ENCODE results near the gene PEX5L.

The PEX5L gene

DNA sequence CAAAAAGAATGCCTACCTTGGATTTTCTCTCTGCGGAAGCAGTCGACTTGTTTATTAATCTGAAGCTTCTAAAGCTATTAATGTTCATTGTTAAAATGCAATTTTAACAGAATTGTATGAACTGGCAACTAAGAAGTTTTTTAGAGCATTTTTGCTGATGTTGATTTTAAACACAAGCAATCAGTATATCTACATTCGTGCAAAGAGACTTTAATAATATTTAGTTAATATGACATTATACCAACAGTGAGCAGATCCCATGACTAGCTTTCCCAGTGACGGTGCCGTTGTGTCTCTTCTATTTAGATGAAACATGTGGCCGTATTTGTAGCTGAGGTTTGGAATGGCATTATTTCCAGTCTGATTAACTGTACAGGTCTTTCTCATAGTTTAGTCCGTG, 88.0 kb downstream of the PEX5L start:
- H2AFZ ChIP-seq (ENCODE audit: low read depth, low read length, severe bottlenecking), result no peak overlapping the region
- no peaks in the 10 kb centered on the region for H3K36me3 ChIP-seq (ENCODE audit: low read length)
- no peaks in the 10 kb centered on the region for H3K79me2 ChIP-seq (ENCODE audit: insufficient read depth, low read length)
- no peaks in the 10 kb centered on the region for H3K9me2 ChIP-seq (replicated peaks; ENCODE audit: insufficient read depth, low read length)
- H3K4me3 ChIP-seq (ENCODE audit: insufficient read depth, low read length, poor library complexity, severe bottlenecking), result no peak overlapping the region
- H3K27ac ChIP-seq (ENCODE audit: low read depth, low read length), result no peak overlapping the region
- no peaks in the 10 kb centered on the region for H3K9me3 ChIP-seq (ENCODE audit: insufficient read depth, low read length)
- no peaks in the 10 kb centered on the region for H3K27me3 ChIP-seq (ENCODE audit: low read length)
- H3K4me2 ChIP-seq (ENCODE audit: low read depth, low read length, poor library complexity, severe bottlenecking), result no peak overlapping the region
- no peaks in the 10 kb centered on the region for H4K20me1 ChIP-seq (ENCODE audit: low read depth, low read length)
- H3K9ac ChIP-seq (ENCODE audit: low read length), result no peak overlapping the region
- TF ChIP-seq EZH2phosphoT487 (conservative IDR thresholded peaks at IDR 0.05; ENCODE audit: low read length), result no peak
- TF ChIP-seq, protein P1, sequence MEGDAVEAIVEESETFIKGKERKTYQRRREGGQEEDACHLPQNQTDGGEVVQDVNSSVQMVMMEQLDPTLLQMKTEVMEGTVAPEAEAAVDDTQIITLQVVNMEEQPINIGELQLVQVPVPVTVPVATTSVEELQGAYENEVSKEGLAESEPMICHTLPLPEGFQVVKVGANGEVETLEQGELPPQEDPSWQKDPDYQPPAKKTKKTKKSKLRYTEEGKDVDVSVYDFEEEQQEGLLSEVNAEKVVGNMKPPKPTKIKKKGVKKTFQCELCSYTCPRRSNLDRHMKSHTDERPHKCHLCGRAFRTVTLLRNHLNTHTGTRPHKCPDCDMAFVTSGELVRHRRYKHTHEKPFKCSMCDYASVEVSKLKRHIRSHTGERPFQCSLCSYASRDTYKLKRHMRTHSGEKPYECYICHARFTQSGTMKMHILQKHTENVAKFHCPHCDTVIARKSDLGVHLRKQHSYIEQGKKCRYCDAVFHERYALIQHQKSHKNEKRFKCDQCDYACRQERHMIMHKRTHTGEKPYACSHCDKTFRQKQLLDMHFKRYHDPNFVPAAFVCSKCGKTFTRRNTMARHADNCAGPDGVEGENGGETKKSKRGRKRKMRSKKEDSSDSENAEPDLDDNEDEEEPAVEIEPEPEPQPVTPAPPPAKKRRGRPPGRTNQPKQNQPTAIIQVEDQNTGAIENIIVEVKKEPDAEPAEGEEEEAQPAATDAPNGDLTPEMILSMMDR (IDR thresholded peaks at IDR 0.05; ENCODE audit: insufficient read depth, low read length, poor library complexity, severe bottlenecking), result no peak
- no peaks in the 10 kb centered on the region for H3F3A ChIP-seq (ENCODE audit: insufficient read depth)

DNA sequence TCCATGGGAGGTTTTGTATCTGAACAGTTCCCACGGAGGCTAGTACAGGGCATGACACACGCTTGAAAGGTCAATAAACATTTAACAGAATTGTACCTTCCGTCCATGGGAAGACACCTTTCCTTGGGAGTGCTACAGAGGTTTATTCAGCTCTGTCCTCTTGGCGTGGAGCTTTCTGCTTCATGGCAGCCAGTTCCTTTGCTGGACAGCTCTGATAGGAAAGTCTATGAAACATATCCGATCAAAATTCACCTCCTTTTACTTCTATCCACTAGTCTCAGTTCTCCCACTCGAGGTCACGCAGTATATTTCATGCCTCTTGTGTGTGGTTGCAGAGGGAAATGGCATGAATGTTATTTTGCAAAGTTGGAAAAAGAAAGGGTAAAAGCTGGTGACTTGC, 91.2 kb downstream of the PEX5L start:
- Histone ChIP-seq H3K79me2 (ENCODE audit: insufficient read depth, low read length) (no peaks in the 10 kb centered on the region), H3K27ac (ENCODE audit: low read depth, low read length) (no peak overlapping the region), H3K9me2 (replicated peaks; ENCODE audit: insufficient read depth, low read length) (no peaks in the 10 kb centered on the region), H3K4me2 (ENCODE audit: low read depth, low read length, poor library complexity, severe bottlenecking) (no peak overlapping the region), H3K27me3 (ENCODE audit: low read length) (no peaks in the 10 kb centered on the region), H2AFZ (ENCODE audit: low read depth, low read length, severe bottlenecking) (no peak overlapping the region), H3K9ac (ENCODE audit: low read length) (no peak overlapping the region), H3K36me3 (ENCODE audit: low read length) (no peaks in the 10 kb centered on the region), H3K9me3 (ENCODE audit: insufficient read depth, low read length) (no peaks in the 10 kb centered on the region), H3F3A (ENCODE audit: insufficient read depth) (no peaks in the 10 kb centered on the region), H3K4me3 (ENCODE audit: insufficient read depth, low read length, poor library complexity, severe bottlenecking) (no peak overlapping the region), H4K20me1 (ENCODE audit: low read depth, low read length) (no peaks in the 10 kb centered on the region)
- TF ChIP-seq, protein P1 (IDR thresholded peaks at IDR 0.05; ENCODE audit: insufficient read depth, low read length, poor library complexity, severe bottlenecking), result no peak
- TF ChIP-seq EZH2phosphoT487 (conservative IDR thresholded peaks at IDR 0.05; ENCODE audit: low read length), result no peak

DNA sequence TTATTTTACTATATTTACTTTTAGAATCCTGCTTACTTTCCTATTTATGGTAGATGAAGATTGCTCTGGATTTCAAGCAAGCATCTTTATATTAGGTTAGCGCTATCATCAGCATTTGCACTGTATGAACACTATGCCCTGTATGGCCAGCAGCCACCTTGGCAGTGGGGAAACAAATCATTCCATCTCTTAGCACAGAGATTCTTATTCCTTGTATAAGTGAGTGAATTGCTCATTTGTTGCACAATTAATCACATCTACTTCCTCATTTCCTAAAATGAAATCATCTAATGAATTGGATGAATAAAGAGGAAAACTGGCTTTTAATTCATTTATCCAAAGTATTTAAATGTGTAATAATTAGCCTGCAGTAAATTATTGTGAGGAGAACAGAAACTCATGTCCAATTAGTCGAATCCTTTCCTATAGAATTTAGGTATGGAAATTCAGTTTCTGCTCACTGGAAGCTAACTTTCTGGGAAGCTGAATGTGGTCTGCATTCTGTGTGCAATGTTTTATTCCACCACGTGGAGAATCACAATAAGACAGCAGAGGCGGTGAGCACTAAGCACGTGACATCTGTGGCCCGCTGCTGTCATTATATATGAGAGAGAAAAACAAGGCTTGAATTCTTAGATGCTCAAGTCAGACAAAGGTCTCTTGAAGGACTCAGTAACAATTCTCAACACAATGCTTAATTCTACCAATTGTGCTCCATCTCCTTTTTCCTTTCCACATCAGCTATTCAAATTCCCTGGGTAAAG, 93.4 kb downstream of the PEX5L start:
- H3K4me2 ChIP-seq (ENCODE audit: low read depth, low read length, poor library complexity, severe bottlenecking), result no peak overlapping the region
- H3K36me3 ChIP-seq (ENCODE audit: low read length), result no peaks in the 10 kb centered on the region
- no peaks in the 10 kb centered on the region for H3K79me2 ChIP-seq (ENCODE audit: insufficient read depth, low read length)
- H3F3A ChIP-seq (ENCODE audit: insufficient read depth), result no peaks in the 10 kb centered on the region
- H3K9ac ChIP-seq (ENCODE audit: low read length), result no peak overlapping the region
- TF ChIP-seq, protein P1 (IDR thresholded peaks at IDR 0.05; ENCODE audit: insufficient read depth, low read length, poor library complexity, severe bottlenecking), result no peak
- TF ChIP-seq EZH2phosphoT487 (conservative IDR thresholded peaks at IDR 0.05; ENCODE audit: low read length), result no peak
- no peak overlapping the region for H3K4me3 ChIP-seq (ENCODE audit: insufficient read depth, low read length, poor library complexity, severe bottlenecking)
- H3K27ac ChIP-seq (ENCODE audit: low read depth, low read length), result no peak overlapping the region
- H3K9me3 ChIP-seq (ENCODE audit: insufficient read depth, low read length), result no peaks in the 10 kb centered on the region
- no peaks in the 10 kb centered on the region for H3K9me2 ChIP-seq (replicated peaks; ENCODE audit: insufficient read depth, low read length)
- no peaks in the 10 kb centered on the region for H4K20me1 ChIP-seq (ENCODE audit: low read depth, low read length)
- H3K27me3 ChIP-seq (ENCODE audit: low read length), result no peaks in the 10 kb centered on the region
- H2AFZ ChIP-seq (ENCODE audit: low read depth, low read length, severe bottlenecking), result no peak overlapping the region
